Activated CD4-positive, alpha-beta T cell treated with anti-CD3 and anti-CD28 coated beads, Interleukin-2, amount 50 U/mL, for 48 hours (primary cell): ENCODE measurements around the gene PRKAR1A.

ENCODE experiments used
- DNase-seq, 2 experiments: peaks; one replicate each; pipeline ENCODE4 v3.0.0-alpha.2; 2020

The PRKAR1A gene

DNA sequence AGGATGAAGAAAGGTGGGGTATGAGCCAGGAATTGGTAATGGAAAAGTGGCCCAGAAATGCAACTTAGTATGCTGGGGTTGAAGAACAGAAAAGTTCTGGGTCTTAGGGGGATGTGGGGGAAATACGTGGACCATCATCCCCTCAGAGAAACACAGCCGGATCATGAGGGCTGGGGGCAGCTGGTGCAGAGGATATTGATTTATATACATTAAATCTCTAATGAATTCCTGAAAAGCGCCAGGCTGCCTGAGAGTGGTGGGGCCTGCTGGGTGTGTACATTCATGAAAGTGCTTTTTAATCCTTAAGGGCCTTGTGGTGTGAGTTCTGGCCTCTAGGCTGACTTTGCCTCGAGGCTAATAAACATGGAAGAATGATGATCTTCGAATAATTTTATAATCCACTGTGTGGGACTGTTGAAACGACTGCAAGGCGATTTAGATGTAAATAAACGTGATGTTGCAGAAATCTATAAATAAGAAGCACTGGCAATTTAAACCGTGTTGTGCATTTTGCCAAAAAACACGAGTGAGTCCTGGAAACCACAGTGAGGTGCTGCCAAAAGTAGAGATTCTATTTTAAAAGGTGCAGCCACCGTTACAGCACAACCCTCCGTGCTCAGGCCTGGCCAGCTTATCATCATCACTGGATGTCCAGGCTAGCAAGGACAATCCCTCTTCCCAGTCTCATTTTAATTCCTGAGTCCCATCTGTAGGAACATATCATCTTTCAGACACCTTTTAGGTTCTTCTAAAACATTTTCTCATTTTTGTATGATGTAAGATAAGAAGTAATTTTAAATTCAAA is 32.1 kb downstream of the PRKAR1A start:
- no peak for DNase-seq

DNA sequence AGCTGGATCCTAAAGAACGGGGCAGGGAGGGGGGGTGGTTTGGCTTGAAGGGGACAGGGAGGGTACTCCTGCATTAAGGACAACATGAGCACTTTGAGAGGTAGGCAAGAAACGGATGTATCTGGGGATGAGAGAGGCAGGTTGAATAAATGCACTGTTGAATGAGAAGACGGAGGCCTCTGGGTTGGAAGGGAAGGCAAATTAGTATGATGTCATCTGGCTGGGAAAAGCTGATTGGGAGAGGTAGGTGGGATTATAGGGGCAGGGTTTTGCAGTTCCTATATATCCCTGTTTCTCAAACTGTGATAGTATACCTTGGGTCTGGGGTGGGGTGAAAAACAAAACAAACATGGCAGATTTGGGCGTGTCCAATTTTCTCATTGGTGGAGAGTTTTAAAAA is 44.3 kb downstream of the PRKAR1A start:
- no peak for DNase-seq

DNA sequence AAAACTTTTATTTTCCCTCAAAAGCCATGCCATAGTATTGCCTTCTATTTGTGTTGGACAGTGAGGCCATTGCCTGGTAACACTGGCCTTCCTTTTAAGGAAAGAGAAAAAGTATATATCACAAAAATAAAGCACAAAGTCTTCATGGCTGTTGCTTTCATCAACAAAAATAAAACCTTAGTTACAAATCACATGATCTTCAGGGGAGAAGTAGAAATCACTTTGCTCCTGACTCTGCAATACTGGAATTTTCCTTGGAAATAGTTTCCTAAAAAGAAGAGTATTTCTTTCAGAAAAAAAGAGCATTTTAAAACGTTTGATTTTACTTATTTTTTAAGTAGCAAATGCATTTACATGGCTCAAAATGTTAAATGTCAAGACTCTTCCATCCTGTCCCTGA is 47.1 kb downstream of the PRKAR1A start:
- no peak for DNase-seq

DNA sequence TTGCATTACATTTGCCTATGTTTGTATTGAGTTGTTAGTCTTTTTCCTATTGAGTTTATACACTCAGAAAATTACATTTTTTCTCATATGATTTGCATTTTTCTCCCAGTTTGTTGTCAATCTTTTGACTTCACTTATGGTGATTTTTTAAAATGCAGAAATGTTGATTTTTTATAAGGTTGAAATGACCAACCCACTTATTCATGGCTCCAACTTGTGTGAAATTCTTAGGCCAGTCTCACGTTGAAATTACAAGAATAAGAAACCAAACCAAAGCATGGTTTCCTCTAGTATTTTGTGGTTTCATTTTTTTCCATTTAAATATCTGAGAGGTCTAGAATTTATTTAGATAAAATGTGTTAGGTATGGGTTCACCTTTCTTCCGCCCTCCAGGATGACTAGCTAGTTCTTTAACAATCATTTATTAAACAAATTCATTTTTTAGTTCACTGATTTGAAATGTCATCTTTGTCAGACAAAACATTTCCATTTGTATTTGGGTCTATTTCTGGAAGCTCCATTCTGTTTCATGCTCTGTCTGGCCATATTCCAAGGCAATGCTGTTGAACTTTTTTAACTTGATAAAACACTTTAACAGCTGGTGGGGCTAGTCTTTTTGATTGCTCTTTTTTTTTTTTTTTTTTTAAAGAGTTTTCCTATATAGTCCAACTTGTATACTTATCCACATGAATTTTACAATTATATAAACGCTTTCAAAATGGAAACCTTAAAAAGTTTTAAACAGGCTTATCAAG is 48.9 kb downstream of the PRKAR1A start:
- no peak for DNase-seq

- DNase-seq, result no peak
Observed at GRCh38 chr17:68562736-68563135, 50.5 kb downstream of the PRKAR1A start.

DNA sequence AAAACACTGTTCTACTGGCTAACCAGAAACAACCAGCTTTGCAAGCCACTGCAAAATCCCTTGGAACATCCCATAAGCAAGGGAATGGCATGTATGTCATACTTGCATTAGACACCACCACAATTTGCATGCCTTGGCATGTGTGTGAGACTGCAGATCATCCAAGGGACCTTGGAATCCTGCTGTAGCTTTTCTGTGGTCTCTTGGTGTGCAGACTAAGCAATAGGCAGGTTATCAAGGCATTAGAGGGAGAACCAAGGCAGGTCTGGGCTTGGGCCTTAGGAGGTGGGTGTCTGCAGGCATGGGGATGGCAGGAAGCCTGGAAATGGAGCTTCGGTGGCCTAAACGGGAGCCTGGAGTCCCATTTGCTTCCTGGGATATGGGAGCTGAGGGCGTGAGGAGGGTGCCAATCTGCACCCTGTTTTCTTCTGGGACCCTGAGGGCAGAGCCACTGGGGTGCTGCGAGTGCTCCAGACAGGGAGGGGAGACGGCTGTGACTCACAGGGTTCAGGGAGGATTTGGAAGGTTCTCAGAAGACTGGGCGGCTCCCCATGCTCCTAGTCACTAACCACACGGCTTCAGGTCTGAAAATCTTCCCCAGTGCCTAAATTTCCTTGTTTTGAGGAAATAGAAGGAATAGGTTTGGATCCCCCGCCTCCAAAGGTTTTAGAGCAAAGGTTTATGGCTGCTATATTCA is 52.3 kb downstream of the PRKAR1A start:
- no peak for DNase-seq

GRCh38 chr17:68565661-68566441 is 53.6 kb downstream of the PRKAR1A start:
- DNase-seq, result no peak

GRCh38 chr17:68566442-68566738 is 54.2 kb downstream of the PRKAR1A start:
- DNase-seq, result no peak

- no peak for DNase-seq
Observed at GRCh38 chr17:68567035-68567434, 54.8 kb downstream of the PRKAR1A start.

GRCh38 chr17:68567581-68567980 is 55.4 kb downstream of the PRKAR1A start:
- DNase-seq, result no peak

- no peak for DNase-seq
Observed at GRCh38 chr17:68568581-68568980, 56.4 kb downstream of the PRKAR1A start.

DNA sequence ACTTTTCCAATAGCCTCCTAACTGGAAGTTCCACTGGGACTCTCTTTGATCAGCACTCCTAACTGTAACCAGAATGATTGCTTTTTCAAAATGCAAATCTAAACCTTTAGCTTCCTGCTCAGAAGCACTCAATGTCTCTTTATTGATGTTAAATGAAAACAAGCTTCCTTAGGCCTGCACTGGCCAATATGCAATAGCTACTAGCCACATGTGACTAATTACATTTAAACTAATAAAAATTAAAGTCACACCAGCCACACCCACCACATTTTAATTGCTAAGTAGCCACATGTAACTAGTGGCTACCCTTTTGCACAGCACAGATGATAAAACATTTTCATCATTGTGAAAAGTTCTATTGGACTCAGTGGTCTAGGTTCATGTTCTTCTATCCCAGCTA is 57.1 kb downstream of the PRKAR1A start:
- no peak for DNase-seq

DNA sequence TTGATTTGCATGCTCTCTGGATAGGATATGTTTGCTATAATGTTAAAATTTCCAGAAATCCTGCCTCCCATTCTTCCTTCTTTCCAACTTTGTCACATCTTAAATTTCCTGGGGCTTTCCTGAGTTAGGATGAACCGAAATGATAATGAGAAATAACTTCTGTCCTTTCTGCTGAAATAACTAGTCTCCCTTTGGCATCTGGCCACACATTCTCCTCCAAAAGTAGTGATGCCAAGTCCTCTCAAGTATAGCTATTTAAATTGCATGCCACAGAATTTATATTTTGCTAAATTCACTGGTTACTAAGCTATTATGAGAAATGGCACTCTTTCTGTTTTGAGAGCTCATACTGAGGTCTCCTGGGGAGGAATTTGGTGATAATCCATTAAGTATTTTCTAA is 58.3 kb downstream of the PRKAR1A start:
- DNase-seq, result no peak

GRCh38 chr17:68572138-68572842 is 60.1 kb downstream of the PRKAR1A start:
- no peak for DNase-seq

GRCh38 chr17:68573338-68573737 is 61.1 kb downstream of the PRKAR1A start:
- no peak for DNase-seq

DNA sequence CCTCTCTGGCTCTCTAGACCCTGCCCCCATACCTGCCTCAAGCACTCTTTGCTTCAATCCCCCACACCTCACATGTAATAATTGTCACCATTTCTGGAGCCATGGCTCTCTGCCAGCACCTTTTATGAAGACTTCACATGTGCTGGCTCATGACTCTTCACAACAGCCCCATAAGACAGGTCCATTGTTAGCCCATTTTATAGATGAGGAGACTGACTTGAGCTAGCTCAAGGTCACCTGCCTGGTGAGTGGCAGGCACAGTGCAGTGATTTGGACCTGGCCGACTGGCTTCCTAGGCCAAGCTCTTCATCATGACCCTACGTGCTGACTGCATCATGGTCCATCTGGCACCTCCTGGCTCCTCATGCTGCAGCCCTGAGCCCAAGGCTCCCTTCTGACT is 63.9 kb downstream of the PRKAR1A start:
- DNase-seq, result no peak

GRCh38 chr17:68576811-68577496 is 64.7 kb downstream of the PRKAR1A start:
- no peak for DNase-seq

DNA sequence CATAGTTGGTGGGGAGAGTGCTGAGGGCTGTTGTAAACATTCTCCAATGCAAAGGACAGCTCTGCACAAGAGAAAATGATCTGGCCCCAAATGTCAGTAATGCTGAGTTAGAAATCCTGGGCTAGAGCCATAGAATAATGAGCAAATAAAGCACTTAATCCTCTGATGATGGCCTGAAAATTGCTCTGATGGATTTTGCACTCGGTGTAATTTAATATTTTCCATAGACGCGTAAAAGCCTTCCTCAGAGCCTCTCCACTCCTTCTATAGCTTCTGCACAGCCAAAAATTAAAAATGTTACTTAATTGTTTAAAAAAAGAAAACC is 65.2 kb downstream of the PRKAR1A start:
- DNase-seq, result no peak

DNA sequence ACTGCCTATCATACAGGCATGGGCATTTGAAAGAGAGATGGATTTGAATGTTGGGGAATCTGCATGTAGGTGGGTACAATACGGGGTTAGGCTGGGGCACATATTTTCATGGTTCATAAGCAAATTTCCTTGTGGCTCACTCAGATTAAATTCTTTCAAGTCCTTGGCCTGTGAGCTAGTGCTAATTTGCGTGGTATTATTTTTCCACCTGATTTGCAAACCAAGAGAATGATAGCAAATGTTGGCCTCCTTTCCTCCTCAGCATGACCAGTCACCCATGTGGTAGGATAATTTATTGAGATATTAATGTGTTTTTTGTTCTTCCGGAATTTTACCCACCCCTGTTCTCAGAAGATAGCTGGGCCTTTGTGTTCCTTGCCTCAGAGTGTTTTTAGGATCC is 66.0 kb downstream of the PRKAR1A start:
- no peak for DNase-seq

- no peak for DNase-seq
Observed at GRCh38 chr17:68579194-68579927, 67.1 kb downstream of the PRKAR1A start.

DNA sequence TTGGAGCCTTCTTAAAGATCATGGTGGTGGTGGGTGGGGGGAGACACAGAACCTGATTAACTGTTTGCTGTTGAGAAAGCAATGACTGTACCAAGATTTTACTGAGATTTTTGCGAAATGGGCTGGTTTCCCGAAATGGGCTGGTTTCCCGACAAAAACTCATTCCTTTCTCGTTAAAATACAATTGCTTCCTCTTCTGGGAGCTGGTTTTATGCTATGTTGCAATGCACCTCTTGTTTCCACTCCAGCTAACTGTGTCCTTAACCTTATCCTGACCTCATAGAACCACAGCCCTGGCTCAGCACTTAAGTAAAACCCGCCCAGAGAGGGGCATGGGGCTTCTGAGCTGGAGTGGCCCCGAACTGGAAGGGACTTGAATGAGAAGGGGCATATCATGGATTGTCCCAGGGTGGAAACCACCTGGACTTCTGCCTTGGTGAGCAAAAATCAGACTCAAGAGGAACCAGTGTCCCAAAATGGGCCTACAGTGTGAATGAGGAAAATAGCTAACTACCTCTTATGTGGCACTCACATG is 68.1 kb downstream of the PRKAR1A start:
- no peak for DNase-seq
